Keratinocyte (primary cell): Measurements from ENCODE around the gene ALS2CL. TPM values are rescaled to one million over a fixed set of nuclear protein-coding genes. Genes with fewer than 3 reads are reported as not detected.

Source experiments
- DNase-seq: peaks from one replicate; pipeline ENCODE4 v3.0.0-alpha.2; 2011; ENCODE audit warnings: low read depth, missing footprints, low spot score
- FAIRE-seq: peaks from 2 replicates; lab custom pipeline; 2011; peaks lifted over from hg19 to GRCh38; lab: Jason Lieb, UNC
- H2AFZ ChIP-seq: 2 replicates; pipeline ENCODE4 v1.6.0; 2012; ENCODE audit warnings: low read length, control low read depth, inconsistent platforms; ENCODE audit not compliant: control insufficient read depth
- H3K27ac ChIP-seq: 2 replicates; pipeline ENCODE4 v1.5.1; 2011; ENCODE audit warnings: low read length; ENCODE audit not compliant: control insufficient read depth, insufficient read depth
- H3K27me3 ChIP-seq: 3 replicates; pipeline ENCODE4 v1.6.0; 2011; ENCODE audit warnings: low read length; ENCODE audit not compliant: control insufficient read depth, insufficient read depth; ENCODE audit errors: extremely low read depth
- H3K36me3 ChIP-seq, 2 experiments: 2 replicates in 1 of 2; 3 replicates in 1 of 2; pipeline ENCODE4 v1.5.1; 2011; ENCODE audit warnings: low read length in 2 of 2, mild to moderate bottlenecking in 1 of 2; ENCODE audit not compliant: control insufficient read depth in 2 of 2, insufficient read depth in 2 of 2; ENCODE audit errors: extremely low read depth in 1 of 2
- H3K4me1 ChIP-seq: 3 replicates; pipeline ENCODE4 v1.5.1; 2011; ENCODE audit warnings: low read length; ENCODE audit not compliant: control insufficient read depth, insufficient read depth; ENCODE audit errors: extremely low read depth
- H3K4me2 ChIP-seq: 3 replicates; pipeline ENCODE4 v1.6.0; 2011; ENCODE audit warnings: low read depth, low read length; ENCODE audit not compliant: control insufficient read depth, insufficient read depth; ENCODE audit errors: extremely low read depth
- H3K4me3 ChIP-seq, 3 experiments: fragments of 200-600 bp in 1 of 3; sonication (generic) in 1 of 3; 2 replicates in 2 of 3; 3 replicates in 1 of 3; pipeline ENCODE4 v1.5.1; 2011 to 2016; ENCODE audit warnings: low read length in 3 of 3, mild to moderate bottlenecking in 3 of 3, control low read depth in 2 of 3, inconsistent platforms in 1 of 3, low read depth in 1 of 3, mixed read lengths in 1 of 3, mixed run types in 1 of 3, moderate library complexity in 1 of 3; ENCODE audit not compliant: control insufficient read depth in 2 of 3, insufficient read depth in 2 of 3; ENCODE audit errors: extremely low read depth in 1 of 3
- H3K79me2 ChIP-seq: 2 replicates; pipeline ENCODE4 v1.6.0; 2012; ENCODE audit warnings: low read length; ENCODE audit not compliant: control insufficient read depth, insufficient read depth
- H3K9ac ChIP-seq: 3 replicates; pipeline ENCODE4 v1.6.0; 2011; ENCODE audit warnings: low read length; ENCODE audit not compliant: control insufficient read depth, insufficient read depth; ENCODE audit errors: extremely low read depth
- H3K9me1 ChIP-seq: 3 replicates; pipeline ENCODE4 v1.6.0; 2011; ENCODE audit warnings: low read length; ENCODE audit not compliant: control insufficient read depth, insufficient read depth; ENCODE audit errors: extremely low read depth
- H3K9me3 ChIP-seq: 2 replicates; pipeline ENCODE4 v1.5.1; 2012; ENCODE audit warnings: low read depth, low read length; ENCODE audit not compliant: control insufficient read depth
- H4K20me1 ChIP-seq: 3 replicates; pipeline ENCODE4 v1.6.0; 2011; ENCODE audit warnings: low read length; ENCODE audit not compliant: control insufficient read depth, insufficient read depth; ENCODE audit errors: extremely low read depth
- CTCF ChIP-seq, 3 experiments: IDR thresholded peaks in 1 of 3; conservative IDR thresholded peaks in 1 of 3; optimal IDR thresholded peaks in 1 of 3; 2 replicates in 2 of 3; 3 replicates in 1 of 3; pipeline versions ENCODE3 to v1.5.1; 2011; ENCODE audit warnings: low read length in 3 of 3, mild to moderate bottlenecking in 3 of 3, moderate library complexity in 2 of 3, control low read depth in 1 of 3, inconsistent platforms in 1 of 3; ENCODE audit not compliant: insufficient read depth in 2 of 3; ENCODE audit errors: extremely low read depth in 1 of 3
- EZH2 ChIP-seq: IDR thresholded peaks from one replicate; pipeline ENCODE4 v1.6.1; 2012; ENCODE audit warnings: inconsistent platforms, mild to moderate bottlenecking, low read length, moderate library complexity
- dilution Hi-C: fragments of 300-500 bp; cut with MboI; formaldehyde crosslinking; loops from one replicate; pipeline ENCODE4 v1.7.0; 2020; ENCODE audit warnings: low sequenced_read_pairs; ENCODE audit not compliant: extremely low pct_ligation_motif_present
- polyA plus RNA-seq, 5 experiments: library from polyadenylated mRNA; depleted of rRNA in 3 of 5; stranded (reverse) in 3 of 5; stranded (forward) in 1 of 5; unstranded in 1 of 5; fragments of >200 nt; gene quantifications; 1 replicate in 1 of 5; 2 replicates in 3 of 5; 3 replicates in 1 of 5; pipeline versions ENCODE4 v1.2.1 to v1.2.3, GENCODE V29; 2011 to 2012; ENCODE audit warnings: missing spikeins in 2 of 5, low read depth in 1 of 5, low replicate concordance in 1 of 5

ALS2CL gene
- polyA plus RNA-seq, 1 donor (not counting 4 experiments of a cell fraction or from before 2014, with no cell fraction given): 40.9 TPM

GRCh38 chr3:46734773-46735172, 41.3 kb upstream of the ALS2CL start:
- Histone ChIP-seq H3K9me3 (no peaks in the 10 kb centered on the region), H3K27me3 (peaks cover 8% of the 10 kb centered on the region), H3K36me3 (no peaks in the 10 kb centered on the region), H4K20me1 (no peaks in the 10 kb centered on the region), H3K4me3 (no peak overlapping the region), H3K4me2 (no peak overlapping the region), H3K9ac (no peak overlapping the region), H2AFZ (no peak overlapping the region), H3K9me1 (no peaks in the 10 kb centered on the region), H3K27ac (no peak overlapping the region), H3K79me2 (no peaks in the 10 kb centered on the region), H3K4me1 (no peaks in the 10 kb centered on the region)
- DNase-seq: no peak
- FAIRE-seq: no peak
- TF ChIP-seq EZH2 (no peak), CTCF (optimal IDR thresholded peaks at IDR 0.05 in 1 of 3, IDR thresholded peaks at IDR 0.05 in 1 of 3, conservative IDR thresholded peaks at IDR 0.05 in 1 of 3; ENCODE audit: extremely low read depth in 1 of 3, insufficient read depth in 2 of 3, low read length in 3 of 3) (no peak)
- dilution Hi-C loops: no loop called here

- FAIRE-seq (no peak), DNase-seq (no peak)
- H3K4me3 ChIP-seq: no peak overlapping the region
- no peaks in the 10 kb centered on the region for H3K9me1 ChIP-seq
- no peak overlapping the region for H3K27ac ChIP-seq
- no peaks in the 10 kb centered on the region for H3K9me3 ChIP-seq
- H2AFZ ChIP-seq: no peak overlapping the region
- peaks cover 13% of the 10 kb centered on the region for H3K27me3 ChIP-seq
- no peaks in the 10 kb centered on the region for H3K79me2 ChIP-seq
- TF ChIP-seq EZH2 (no peak), CTCF (optimal IDR thresholded peaks at IDR 0.05 in 1 of 3, IDR thresholded peaks at IDR 0.05 in 1 of 3, conservative IDR thresholded peaks at IDR 0.05 in 1 of 3; ENCODE audit: extremely low read depth in 1 of 3, insufficient read depth in 2 of 3, low read length in 3 of 3) (no peak)
- H3K36me3 ChIP-seq: no peaks in the 10 kb centered on the region
- H3K4me2 ChIP-seq: no peak overlapping the region
- dilution Hi-C loops: no loop called here
- H4K20me1 ChIP-seq: no peaks in the 10 kb centered on the region
- no peaks in the 10 kb centered on the region for H3K4me1 ChIP-seq
- H3K9ac ChIP-seq: no peak overlapping the region
These were observed 39.7 kb upstream of the ALS2CL start for GRCh38 chr3:46733026-46733800.
